Astrocyte (in vitro differentiated cells and primary cell): ENCODE data around the gene SIAH3.

Experiments
- EZH2 ChIP-seq: IDR thresholded peaks from 2 replicates; pipeline ENCODE4 v1.6.1; 2012; ENCODE audit warnings: mild to moderate bottlenecking, low read length, inconsistent platforms; ENCODE audit not compliant: insufficient read depth
- TF ChIP-seq, protein P1 (sequence below): IDR thresholded peaks from 2 replicates; pipeline ENCODE4 v1.5.1; 2011; ENCODE audit warnings: low read depth, mild to moderate bottlenecking, inconsistent platforms, low read length, moderate library complexity; ENCODE audit not compliant: insufficient read depth

DNA sequence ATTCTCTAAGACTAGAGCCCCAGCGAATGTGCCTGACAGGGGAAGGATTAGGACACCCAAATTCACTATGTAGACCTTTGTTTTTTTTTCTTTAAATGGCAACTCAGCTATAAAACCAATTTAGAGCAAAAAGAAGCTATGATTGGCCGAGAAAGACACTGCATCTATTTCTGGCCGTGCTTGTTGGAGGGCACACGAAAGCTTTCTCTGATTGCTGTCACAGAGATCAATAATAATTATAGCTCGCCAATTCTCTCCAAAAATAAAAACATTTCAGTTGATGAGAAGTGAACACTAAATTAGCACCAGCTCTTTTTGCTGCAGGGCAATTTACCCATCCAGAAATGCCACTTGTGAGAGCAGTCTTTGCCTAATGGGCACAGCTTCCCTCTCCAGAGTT lies 118.2 kb downstream of the SIAH3 start:
- TF ChIP-seq, protein P1, sequence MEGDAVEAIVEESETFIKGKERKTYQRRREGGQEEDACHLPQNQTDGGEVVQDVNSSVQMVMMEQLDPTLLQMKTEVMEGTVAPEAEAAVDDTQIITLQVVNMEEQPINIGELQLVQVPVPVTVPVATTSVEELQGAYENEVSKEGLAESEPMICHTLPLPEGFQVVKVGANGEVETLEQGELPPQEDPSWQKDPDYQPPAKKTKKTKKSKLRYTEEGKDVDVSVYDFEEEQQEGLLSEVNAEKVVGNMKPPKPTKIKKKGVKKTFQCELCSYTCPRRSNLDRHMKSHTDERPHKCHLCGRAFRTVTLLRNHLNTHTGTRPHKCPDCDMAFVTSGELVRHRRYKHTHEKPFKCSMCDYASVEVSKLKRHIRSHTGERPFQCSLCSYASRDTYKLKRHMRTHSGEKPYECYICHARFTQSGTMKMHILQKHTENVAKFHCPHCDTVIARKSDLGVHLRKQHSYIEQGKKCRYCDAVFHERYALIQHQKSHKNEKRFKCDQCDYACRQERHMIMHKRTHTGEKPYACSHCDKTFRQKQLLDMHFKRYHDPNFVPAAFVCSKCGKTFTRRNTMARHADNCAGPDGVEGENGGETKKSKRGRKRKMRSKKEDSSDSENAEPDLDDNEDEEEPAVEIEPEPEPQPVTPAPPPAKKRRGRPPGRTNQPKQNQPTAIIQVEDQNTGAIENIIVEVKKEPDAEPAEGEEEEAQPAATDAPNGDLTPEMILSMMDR, result no peak
- no peak for TF ChIP-seq EZH2
